Measurements from ENCODE around the gene SPDYE2.
"Not testable (repeated sequence)": the region's sequence is repeated elsewhere in the genome, so short reads cannot be mapped to it uniquely, and the experiment has no call there.

DNA sequence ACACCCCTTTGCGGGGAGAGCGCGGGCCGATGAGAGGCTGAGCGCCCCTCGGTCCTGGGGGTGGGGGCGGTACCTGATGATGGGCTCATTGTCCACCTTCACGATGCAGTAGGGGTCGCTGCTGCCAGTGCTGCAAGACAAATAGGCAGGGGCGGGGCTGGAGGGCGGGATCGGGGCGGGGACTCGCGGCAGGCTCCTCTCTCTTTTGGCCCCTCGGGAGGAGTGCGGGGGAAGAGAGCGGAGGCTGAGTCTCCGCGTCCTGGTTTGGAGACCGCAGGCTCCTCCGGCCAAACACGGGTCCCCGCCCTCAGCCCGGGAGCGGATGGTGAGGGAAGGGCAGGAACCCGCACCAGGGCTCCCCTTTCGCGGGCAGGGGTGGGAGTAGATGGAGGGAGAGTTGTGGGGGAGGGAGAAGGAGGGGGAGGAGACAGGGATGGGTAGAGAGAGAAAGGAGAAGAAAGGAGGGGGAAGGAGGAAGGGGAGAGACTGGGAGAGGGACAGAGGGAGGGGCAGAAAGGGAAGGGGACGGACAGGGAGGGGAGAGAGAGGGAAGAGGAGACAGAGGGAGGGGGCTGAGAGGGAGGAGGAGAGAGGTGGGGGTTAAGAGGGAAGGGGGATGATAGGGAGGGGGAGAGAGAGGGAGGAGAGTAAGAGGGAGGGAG, 60.1 kb downstream of the SPDYE2 start:
- TF ChIP-seq, protein P1, sequence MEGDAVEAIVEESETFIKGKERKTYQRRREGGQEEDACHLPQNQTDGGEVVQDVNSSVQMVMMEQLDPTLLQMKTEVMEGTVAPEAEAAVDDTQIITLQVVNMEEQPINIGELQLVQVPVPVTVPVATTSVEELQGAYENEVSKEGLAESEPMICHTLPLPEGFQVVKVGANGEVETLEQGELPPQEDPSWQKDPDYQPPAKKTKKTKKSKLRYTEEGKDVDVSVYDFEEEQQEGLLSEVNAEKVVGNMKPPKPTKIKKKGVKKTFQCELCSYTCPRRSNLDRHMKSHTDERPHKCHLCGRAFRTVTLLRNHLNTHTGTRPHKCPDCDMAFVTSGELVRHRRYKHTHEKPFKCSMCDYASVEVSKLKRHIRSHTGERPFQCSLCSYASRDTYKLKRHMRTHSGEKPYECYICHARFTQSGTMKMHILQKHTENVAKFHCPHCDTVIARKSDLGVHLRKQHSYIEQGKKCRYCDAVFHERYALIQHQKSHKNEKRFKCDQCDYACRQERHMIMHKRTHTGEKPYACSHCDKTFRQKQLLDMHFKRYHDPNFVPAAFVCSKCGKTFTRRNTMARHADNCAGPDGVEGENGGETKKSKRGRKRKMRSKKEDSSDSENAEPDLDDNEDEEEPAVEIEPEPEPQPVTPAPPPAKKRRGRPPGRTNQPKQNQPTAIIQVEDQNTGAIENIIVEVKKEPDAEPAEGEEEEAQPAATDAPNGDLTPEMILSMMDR (IDR thresholded peaks at IDR 0.05), result not testable (repeated sequence)
- not testable (repeated sequence) for TF ChIP-seq POLR2AphosphoS5, POLR2A (IDR thresholded peaks at IDR 0.05)
